A549 (cell line): Measurements from ENCODE around the gene KLF16. TPM values are rescaled to one million over a fixed set of nuclear protein-coding genes. Genes with fewer than 3 reads are reported as not detected.

Experiments used
- ATAC-seq, 2 experiments: fragments of 200-7000 bp in 1 of 2; fragments of >200 bp in 1 of 2; cut with Nextera tagmentation in 1 of 2; cut with Tn5 transposase in 1 of 2; 3 replicates each; pipeline versions ENCODE4 v1.8.0 to v1.9.1; 2018 to 2020; ENCODE audit warnings: mild to moderate bottlenecking in 1 of 2, moderate library complexity in 1 of 2
- CTCF ChIA-PET: fragments of 300-600 bp; sonication (Branson Sonifier 250); formaldehyde crosslinking; extraction: SDS; loops from one replicate; lab custom pipeline; 2021; ENCODE audit warnings: antibody characterized with exemption, inconsistent platforms; lab: Yijun Ruan, JAX
- POLR2A ChIA-PET: fragments of 350-600 bp; formaldehyde crosslinking; extraction: SDS; loops from one replicate; lab custom pipeline; 2021; ENCODE audit warnings: antibody characterized with exemption, inconsistent platforms; lab: Yijun Ruan, JAX
- DNase-seq, 2 experiments: peaks; one replicate each; pipeline versions ENCODE4 v3.0.0 to v3.0.0-alpha.2; 2011 to 2016; ENCODE audit warnings: low read depth in 1 of 2, low spot score in 1 of 2
- FAIRE-seq: peaks from 2 replicates; lab custom pipeline; 2011; peaks lifted over from hg19 to GRCh38; lab: Jason Lieb, UNC
- H3K27ac ChIP-seq, 2 experiments: fragments of >200 bp; sonication (Bioruptor Twin); formaldehyde crosslinking; 3 replicates each; pipeline ENCODE4 v1.5.1; 2016 to 2017
- H3K4me1 ChIP-seq: fragments of >200 bp; sonication (Bioruptor Twin); formaldehyde crosslinking; 3 replicates; pipeline ENCODE4 v1.6.1; 2016
- H3K4me2 ChIP-seq: fragments of >200 bp; sonication (Bioruptor Twin); formaldehyde crosslinking; 3 replicates; pipeline ENCODE4 v1.6.1; 2016
- H3K4me3 ChIP-seq: fragments of >200 bp; sonication (Bioruptor Twin); formaldehyde crosslinking; 3 replicates; pipeline ENCODE4 v1.5.1; 2016
- H3K9me3 ChIP-seq: fragments of >200 bp; sonication (Bioruptor Twin); formaldehyde crosslinking; 3 replicates; pipeline ENCODE4 v1.6.1; 2016
- CBX2 ChIP-seq: fragments of 200-600 bp; sonication (generic); IDR thresholded peaks from 2 replicates; pipeline ENCODE4 v1.6.1; 2016; ENCODE audit warnings: low read depth, mild to moderate bottlenecking, borderline replicate concordance
- CEBPB ChIP-seq, 2 experiments: fragments of >200 bp in 1 of 2; sonication (Bioruptor Twin) in 1 of 2; formaldehyde crosslinking in 1 of 2; IDR thresholded peaks; 2 replicates each; pipeline ENCODE4 v1.6.1; 2012 to 2016
- CTCF ChIP-seq: fragments of >200 bp; sonication (Bioruptor Twin); formaldehyde crosslinking; IDR thresholded peaks from 3 replicates; pipeline ENCODE4 v1.5.1; 2016
- E2F6 ChIP-seq: IDR thresholded peaks from 2 replicates; pipeline ENCODE4 v1.6.1; 2012; ENCODE audit warnings: low read depth, borderline replicate concordance
- FOSL2 ChIP-seq, 2 experiments: fragments of 450-650 bp in 1 of 2; fragments of >200 bp in 1 of 2; sonication (Bioruptor Twin) in 1 of 2; formaldehyde crosslinking; IDR thresholded peaks; 2 replicates each; pipeline versions ENCODE4 v1.5.0 to v1.6.1; 2016 to 2020; ENCODE audit warnings: mild to moderate bottlenecking in 1 of 2, moderate library complexity in 1 of 2
- GATA3 ChIP-seq: IDR thresholded peaks from 2 replicates; pipeline ENCODE4 v1.6.1; 2012; ENCODE audit warnings: borderline replicate concordance
- HDAC2 ChIP-seq: fragments of 200-600 bp; sonication (generic); IDR thresholded peaks from 2 replicates; pipeline ENCODE4 v1.6.1; 2016
- HES2 ChIP-seq: fragments of >200 bp; sonication (Bioruptor Twin); formaldehyde crosslinking; IDR thresholded peaks from 2 replicates; pipeline ENCODE4 v1.6.1; 2016
- HEYL ChIP-seq: fragments of 250-450 bp; sonication (Bioruptor Pico); IDR thresholded peaks from 2 replicates; pipeline ENCODE4 v1.8.0; 2021; ENCODE audit warnings: mild to moderate bottlenecking, moderate library complexity
- JUN ChIP-seq, 2 experiments: fragments of >200 bp; sonication (Bioruptor Twin); formaldehyde crosslinking; IDR thresholded peaks; 2 replicates in 1 of 2; 3 replicates in 1 of 2; pipeline ENCODE4 v1.6.1; 2016 to 2017
- MAFK ChIP-seq: fragments of 450-650 bp; IDR thresholded peaks from 2 replicates; pipeline ENCODE4 v1.6.1; 2014; ENCODE audit not compliant: partially characterized antibody
- MAX ChIP-seq: IDR thresholded peaks from 2 replicates; pipeline ENCODE4 v1.6.1; 2012
- MYC ChIP-seq: IDR thresholded peaks from 2 replicates; pipeline ENCODE4 v1.6.1; 2012; ENCODE audit warnings: mild to moderate bottlenecking, inconsistent platforms, low read length, improper control_type of control experiment, borderline replicate concordance
- NPAS2 ChIP-seq: fragments of 250-450 bp; sonication (Bioruptor Pico); IDR thresholded peaks from 2 replicates; pipeline ENCODE4 v1.8.0; 2022; ENCODE audit warnings: mild to moderate bottlenecking, moderate library complexity, borderline replicate concordance
- POLR2AphosphoS2 ChIP-seq: conservative IDR thresholded peaks from 2 replicates; pipeline ENCODE4 v1.6.1; 2012; ENCODE audit warnings: low read length, improper control_type of control experiment, inconsistent platforms
- RARB ChIP-seq: fragments of 250-450 bp; sonication (Bioruptor Pico); IDR thresholded peaks from 2 replicates; pipeline ENCODE4 v1.8.0; 2021; ENCODE audit warnings: mild to moderate bottlenecking, moderate library complexity
- RCOR1 ChIP-seq: fragments of 150-350 bp; IDR thresholded peaks from 2 replicates; pipeline ENCODE4 v1.6.1; 2014; ENCODE audit warnings: antibody characterized with exemption, low read length, low read depth
- RNF2 ChIP-seq: fragments of 200-600 bp; sonication (generic); IDR thresholded peaks from 2 replicates; pipeline ENCODE4 v1.6.1; 2016; ENCODE audit warnings: low read depth, mild to moderate bottlenecking, antibody characterized with exemption, moderate library complexity, borderline replicate concordance
- SMC3 ChIP-seq: fragments of >200 bp; sonication (Bioruptor Twin); formaldehyde crosslinking; IDR thresholded peaks from 3 replicates; pipeline ENCODE4 v1.6.1; 2018; ENCODE audit warnings: inconsistent platforms
- SREBF2 ChIP-seq: fragments of 450-650 bp; IDR thresholded peaks from 2 replicates; pipeline ENCODE4 v1.6.1; 2014; ENCODE audit warnings: mild to moderate bottlenecking, moderate library complexity
- ZSCAN20 ChIP-seq: fragments of 250-450 bp; sonication (Bioruptor Pico); IDR thresholded peaks from 2 replicates; pipeline ENCODE4 v1.8.0; 2022; ENCODE audit warnings: mild to moderate bottlenecking, moderate library complexity
- WGBS: methylation state at CpG from one replicate; pipeline ENCODE4 v1.1.6; 2017; ENCODE audit errors: missing lambda C conversion rate; 5-methylcytosine and 5-hydroxymethylcytosine counted together
- polyA plus RNA-seq, 4 experiments: library from polyadenylated mRNA; depleted of rRNA in 3 of 4; stranded (reverse); fragments of >200 nt; fragmentation: RNase III in 1 of 4; extraction: RNeasy Plus Mini Kit Qiagen cat#74134 plus additional on column Dnase treatment in 1 of 4; gene quantifications; 2 replicates in 3 of 4; 3 replicates in 1 of 4; pipeline ENCODE4 v1.2.3, GENCODE V29; 2011 to 2017

The KLF16 gene
- polyA plus RNA-seq, 2 of the 4 experiments (the other 2 are of a cell fraction) = 5.8 to 25.7 TPM

- TF ChIP-seq FOSL2 (IDR thresholded peaks at IDR 0.05) (no peak), FOSL2 (CRISPR knock-in tag; IDR thresholded peaks at IDR 0.05) (no peak), HES2 (no peak), JUN (IDR thresholded peaks at IDR 0.05) (no peak), MAFK (no peak), NPAS2 (no peak), CBX2 (no peak), SREBF2 (no peak), RCOR1 (no peak), SMC3 (no peak), HDAC2 (no peak), E2F6 (no peak), RARB (CRISPR knock-in tag) (no peak)
- POLR2A ChIA-PET = interaction anchor here (0.7 kb wide), 1 partner anchor 53 kb away, joined by 10 read pairs; the partner anchor contains the start of gene ABHD17A
- DNase-seq = no peak
- no peak for FAIRE-seq
- Histone ChIP-seq H3K4me2 (no peak overlapping the region), H3K4me1 (no peaks in the 10 kb centered on the region), H3K27ac (no peak overlapping the region), H3K9me3 (no peaks in the 10 kb centered on the region), H3K4me3 (no peak overlapping the region)
- CTCF ChIA-PET = interaction anchor here (14.1 kb wide), 1 partner anchor 9 kb away, joined by 212 read pairs; no protein-coding TSS in a partner anchor
- 96% methylated on average over 8 of the region's 26 CpGs for WGBS
- ATAC-seq = no peak; a peak in 1 of 6 replicates
Measured at GRCh38 chr19:1832046-1832663, 31.2 kb downstream of the KLF16 start.

GRCh38 chr19:1830978-1831377, 32.4 kb downstream of the KLF16 start:
- 90% methylated on average over 11 of the region's 11 CpGs for WGBS
- POLR2A ChIA-PET = no interaction called here
- H3K27ac ChIP-seq = no peak overlapping the region

GRCh38 chr19:1830568-1830967, 32.8 kb downstream of the KLF16 start:
- Histone ChIP-seq H3K4me1 (peaks cover 10% of the 10 kb centered on the region), H3K4me3 (no peak overlapping the region), H3K9me3 (no peaks in the 10 kb centered on the region), H3K27ac (no peak overlapping the region), H3K4me2 (no peak overlapping the region)
- 96% methylated on average over 15 of the region's 15 CpGs for WGBS
- no peak for FAIRE-seq
- DNase-seq = no peak
- CTCF ChIA-PET = interaction anchor here (1.4 to 14.1 kb wide), 4 partner anchors 10 to 158 kb away, joined by 5 to 212 read pairs (median 5); no protein-coding TSS in a partner anchor
- POLR2A ChIA-PET = no interaction called here
- ATAC-seq = no peak
- TF ChIP-seq RNF2 (no peak), CTCF (no peak), RARB (CRISPR knock-in tag) (no peak), MYC (no peak), POLR2AphosphoS2 (no peak), GATA3 (no peak), CEBPB (IDR thresholded peaks at IDR 0.05) (peak in 1 of 2 experiments; percentile 31; a peak in 1 of 4 replicates), ZSCAN20 (no peak)

More at GRCh38 chr19:1830978-1831377, 32.4 kb downstream of the KLF16 start:
- Histone ChIP-seq H3K4me1 (peaks cover 7% of the 10 kb centered on the region), H3K4me2 (no peak overlapping the region), H3K9me3 (no peaks in the 10 kb centered on the region), H3K4me3 (no peak overlapping the region)
- DNase-seq = no peak
- TF ChIP-seq MAX (no peak), HEYL (CRISPR knock-in tag) (no peak)
- CTCF ChIA-PET = interaction anchor here (0.6 to 14.1 kb wide), 4 partner anchors 10 to 159 kb away, joined by 3 to 212 read pairs (median 5); no protein-coding TSS in a partner anchor
- ATAC-seq = no peak
- no peak for FAIRE-seq
